Measurements from ENCODE around the gene PTPN6.

Gene PTPN6

GRCh38 chr12:6957151-6957701 is 6.1 kb downstream of the PTPN6 start:
- DNase-seq: no peak

DNA sequence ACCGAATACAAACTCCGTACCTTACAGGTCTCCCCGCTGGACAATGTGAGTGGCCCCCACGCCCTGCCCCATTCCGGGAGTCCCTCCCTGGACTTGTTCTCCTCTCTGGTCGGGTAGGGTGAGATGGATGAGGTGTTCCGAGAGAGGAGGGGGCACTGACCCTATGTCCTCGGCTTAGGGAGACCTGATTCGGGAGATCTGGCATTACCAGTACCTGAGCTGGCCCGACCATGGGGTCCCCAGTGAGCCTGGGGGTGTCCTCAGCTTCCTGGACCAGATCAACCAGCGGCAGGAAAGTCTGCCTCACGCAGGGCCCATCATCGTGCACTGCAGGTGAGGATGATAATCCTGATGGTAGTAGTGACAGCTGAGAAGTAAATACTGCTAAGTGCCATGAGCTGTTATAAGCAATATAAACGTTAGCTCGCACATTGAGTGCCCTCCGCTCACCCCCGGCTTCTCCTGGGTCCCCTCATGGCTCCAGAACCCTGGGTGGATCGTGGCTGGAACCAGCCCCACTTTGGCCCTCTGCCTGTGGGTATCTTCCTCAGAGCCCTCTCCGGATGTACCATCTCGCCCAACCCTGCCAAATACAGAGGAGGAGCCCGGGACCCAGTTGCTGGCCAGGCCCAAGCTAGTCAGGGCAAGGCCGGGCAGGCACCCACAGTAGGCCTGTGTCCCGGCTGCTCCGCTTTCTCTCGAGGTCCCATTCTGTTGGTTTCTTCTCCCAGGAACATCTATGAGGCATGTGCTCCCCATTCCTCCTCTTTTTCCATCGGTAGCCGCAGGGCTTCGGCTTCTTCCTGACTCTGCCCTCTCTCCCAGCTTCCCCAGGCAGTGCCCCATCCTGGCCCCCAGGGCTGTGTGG is 6.8 kb downstream of the PTPN6 start:
- DNase-seq: no peak

GRCh38 chr12:6958609-6959057 is 7.5 kb downstream of the PTPN6 start:
- DNase-seq: peak; percentile 44

- peak; percentile 76 for DNase-seq
Observed at GRCh38 chr12:6959058-6959804, 8.1 kb downstream of the PTPN6 start.

GRCh38 chr12:6959805-6960592 is 8.8 kb downstream of the PTPN6 start:
- DNase-seq: no peak

DNA sequence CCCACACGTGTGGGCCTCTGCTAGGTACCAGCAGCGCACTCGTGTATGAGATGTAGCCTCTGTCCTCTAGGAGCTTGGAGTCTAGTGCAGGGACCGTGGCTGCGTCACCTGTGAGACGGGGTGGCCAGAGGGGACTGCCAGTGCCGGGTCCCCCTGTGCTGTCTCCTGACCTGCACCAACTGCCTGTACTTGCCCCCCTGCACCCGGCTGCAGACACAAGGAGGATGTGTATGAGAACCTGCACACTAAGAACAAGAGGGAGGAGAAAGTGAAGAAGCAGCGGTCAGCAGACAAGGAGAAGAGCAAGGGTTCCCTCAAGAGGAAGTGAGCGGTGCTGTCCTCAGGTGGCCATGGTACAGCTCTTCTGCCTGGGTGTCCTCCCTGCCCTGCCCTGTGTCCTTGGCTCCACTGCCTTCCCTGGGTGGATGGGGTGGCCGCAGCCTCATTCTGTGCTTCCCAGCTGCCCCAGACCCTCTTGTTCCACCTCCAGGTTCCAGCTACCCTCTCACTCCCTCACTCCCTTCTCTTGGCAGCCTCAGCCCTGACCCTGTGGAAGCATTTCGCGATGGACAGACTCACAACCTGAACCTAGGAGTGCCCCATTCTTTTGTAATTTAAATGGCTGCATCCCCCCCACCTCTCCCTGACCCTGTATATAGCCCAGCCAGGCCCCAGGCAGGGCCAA is 9.6 kb downstream of the PTPN6 start:
- peak; percentile 58 for DNase-seq

GRCh38 chr12:6961278-6961694 is 10.1 kb downstream of the PTPN6 start:
- peak; percentile 75 for DNase-seq

DNA sequence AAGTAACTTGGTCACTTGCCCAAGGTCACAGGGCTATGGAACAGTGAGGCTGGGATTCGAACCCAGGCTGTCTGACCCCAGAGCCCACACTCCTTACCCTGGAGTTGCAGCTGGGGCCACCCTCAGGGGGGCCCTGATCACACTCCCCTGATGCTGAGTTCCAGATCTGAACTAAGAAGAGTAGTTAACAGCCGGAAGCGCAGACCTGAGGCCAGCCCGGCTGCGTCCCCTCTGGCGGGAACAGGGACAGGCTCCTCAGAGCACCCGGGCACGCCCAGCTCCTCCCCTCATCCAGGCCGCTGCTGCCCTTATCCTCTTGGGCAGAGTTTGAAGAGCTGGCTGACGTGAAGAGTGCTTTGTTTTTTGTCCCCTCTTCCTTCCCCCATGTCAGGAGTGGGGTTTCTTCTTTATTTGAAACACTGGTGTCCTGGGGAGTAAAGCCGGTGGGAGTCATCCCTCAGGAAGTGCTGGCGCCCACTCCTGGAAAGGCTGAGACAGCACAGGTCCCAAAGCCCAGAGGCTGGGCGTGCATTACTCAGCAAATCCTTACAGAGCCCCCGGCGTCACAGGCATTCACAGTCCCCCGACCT is 10.6 kb downstream of the PTPN6 start:
- DNase-seq: peak; percentile 76

- peak; percentile 67 for DNase-seq
Observed at GRCh38 chr12:6962285-6963015, 11.3 kb downstream of the PTPN6 start.

DNA sequence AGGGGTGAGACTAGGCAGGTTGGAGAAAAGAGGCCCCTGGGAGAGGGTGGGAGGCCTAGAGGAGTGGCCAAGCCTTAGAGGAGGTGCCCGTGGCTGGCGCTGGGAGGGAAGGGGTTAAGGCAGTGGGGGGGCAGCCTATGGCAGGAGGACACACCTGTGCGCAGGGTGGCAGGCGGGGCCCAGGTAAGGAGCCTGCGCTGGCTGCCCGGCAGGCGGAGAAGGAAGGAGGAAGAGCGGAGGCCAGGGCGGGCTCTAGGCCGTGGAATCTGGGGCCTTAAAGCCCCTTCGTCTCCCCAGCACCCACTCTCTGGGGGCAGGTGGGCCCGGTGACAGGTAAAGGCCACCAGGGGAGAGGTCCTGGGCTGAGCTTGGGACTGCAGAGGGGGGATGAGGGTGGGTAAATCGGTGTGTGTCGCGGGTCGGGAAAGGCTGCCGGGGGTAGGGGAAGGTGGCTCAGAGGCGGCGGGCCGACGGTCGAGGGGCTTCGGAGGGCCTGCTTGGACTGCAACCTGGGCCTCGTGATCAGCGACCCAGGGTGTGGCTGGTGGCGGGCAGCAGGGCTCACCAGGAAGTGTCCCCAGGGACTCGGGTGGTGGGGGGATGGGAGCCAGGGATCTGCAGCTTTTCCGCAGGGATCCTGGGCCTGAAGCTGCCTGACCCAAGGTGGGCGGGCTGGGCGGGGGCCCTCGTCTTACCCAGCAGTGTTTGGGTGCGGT is 12.0 kb downstream of the PTPN6 start:
- DNase-seq: no peak

GRCh38 chr12:6963791-6964413 is 12.7 kb downstream of the PTPN6 start:
- no peak for DNase-seq

DNA sequence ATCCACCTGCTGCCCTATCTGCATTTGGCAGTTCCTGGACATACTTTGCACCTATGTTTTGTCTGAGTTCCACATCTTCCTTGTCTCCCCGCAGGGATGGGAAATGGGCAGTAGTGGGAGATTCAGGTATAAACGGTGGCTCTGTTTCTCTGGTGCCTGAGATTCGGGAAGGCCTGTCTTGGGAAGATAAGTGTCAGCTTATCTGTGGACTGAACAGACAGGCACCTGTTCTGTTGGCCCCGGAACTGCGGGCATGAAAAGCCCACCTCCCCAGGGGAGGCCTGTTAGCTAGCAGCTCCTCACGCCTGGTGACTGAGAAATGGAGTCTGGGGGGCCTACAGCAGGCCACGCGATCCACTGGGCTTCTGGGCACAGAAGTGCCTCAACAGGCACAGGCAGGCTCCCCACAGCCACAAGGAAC is 13.5 kb downstream of the PTPN6 start:
- DNase-seq: no peak

DNA sequence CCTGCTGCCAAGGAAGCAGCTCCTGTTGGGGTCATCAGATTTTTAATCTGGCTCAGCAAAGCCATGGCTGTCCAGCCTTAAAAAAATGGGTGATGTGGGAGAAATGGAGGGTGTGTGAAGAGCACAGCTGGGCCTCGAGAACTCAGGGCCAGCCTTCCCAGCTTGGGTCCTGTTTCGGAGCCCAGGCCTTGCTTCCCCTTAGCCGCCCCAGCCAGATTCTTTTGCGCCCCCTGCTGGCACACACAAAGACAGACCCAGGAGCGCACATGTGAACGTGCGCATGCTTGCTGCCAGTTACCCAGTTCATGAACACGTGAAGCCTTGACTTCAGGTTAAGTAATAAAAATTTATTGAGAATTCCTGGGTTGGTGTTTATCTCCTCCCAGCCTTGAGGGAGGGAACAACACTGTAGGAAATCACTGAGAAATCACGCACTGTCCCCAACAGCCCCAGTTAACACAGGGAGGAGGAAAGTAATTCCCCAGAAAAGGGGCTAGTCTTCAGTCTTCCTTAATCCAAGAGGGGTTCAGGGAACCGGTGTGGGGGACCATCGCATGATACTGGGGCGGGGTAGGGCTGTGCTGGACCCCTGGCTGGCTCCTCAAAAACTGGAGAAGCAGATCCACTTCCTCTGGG is 14.0 kb downstream of the PTPN6 start:
- peak; percentile 60 for DNase-seq

GRCh38 chr12:6965714-6966113 is 14.6 kb downstream of the PTPN6 start:
- no peak for DNase-seq

GRCh38 chr12:6966351-6966750 is 15.2 kb downstream of the PTPN6 start:
- DNase-seq: no peak

GRCh38 chr12:6967651-6968100 is 16.5 kb downstream of the PTPN6 start:
- DNase-seq: no peak

DNA sequence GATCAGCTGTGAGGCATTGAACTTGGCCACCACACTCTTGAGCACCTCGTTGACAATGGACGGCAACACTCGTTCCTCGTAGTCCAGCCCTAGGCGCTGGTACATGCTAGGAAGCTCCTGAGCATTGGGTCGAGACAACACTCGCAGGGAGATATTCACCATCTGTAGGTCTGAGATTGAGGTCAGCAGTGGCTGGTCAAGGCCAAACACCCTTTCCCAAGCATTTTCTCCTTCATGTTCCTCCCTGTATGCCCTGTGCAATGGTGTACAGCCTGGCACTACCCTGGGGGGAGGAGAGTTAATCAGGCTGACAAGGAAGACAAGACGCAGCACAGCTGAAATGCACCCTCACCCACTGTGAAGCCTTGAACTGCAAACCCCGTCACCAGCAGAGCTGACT is 17.3 kb downstream of the PTPN6 start:
- DNase-seq: no peak

GRCh38 chr12:6970096-6970527 is 19.0 kb downstream of the PTPN6 start:
- no peak for DNase-seq

DNA sequence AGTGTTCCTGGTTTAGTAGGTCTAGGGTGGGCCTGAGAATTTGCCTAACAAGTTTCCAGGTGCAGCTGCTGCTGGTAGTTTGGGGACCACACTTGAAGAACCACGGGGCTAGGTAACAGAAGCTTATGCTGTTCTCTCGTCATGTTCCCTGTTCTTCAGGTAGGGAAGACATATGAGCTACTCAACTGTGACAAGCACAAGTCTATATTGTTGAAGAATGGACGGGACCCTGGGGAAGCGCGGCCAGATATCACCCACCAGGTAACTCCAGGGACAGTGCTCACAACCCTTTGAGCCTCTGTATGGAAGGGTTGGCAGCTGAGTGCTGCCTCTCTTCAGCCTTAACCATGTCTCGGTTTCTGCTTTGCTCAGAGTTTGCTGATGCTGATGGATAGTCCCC is 23.0 kb downstream of the PTPN6 start:
- no peak for DNase-seq

Data from GF-D8 (cell line).